Endodermal cell (in vitro differentiated cells): ENCODE results near the gene SUPV3L1. TPM values are rescaled to one million over a fixed set of nuclear protein-coding genes. Genes with fewer than 3 reads are reported as not detected.

Experiments used
- DNase-seq: peaks from one replicate; pipeline ENCODE4 v3.0.0-alpha.2; 2017
- H3K27ac ChIP-seq: 2 replicates; pipeline ENCODE4 v1.5.1; 2013; ENCODE audit warnings: mild to moderate bottlenecking, low read depth, low read length, moderate library complexity
- H3K27me3 ChIP-seq: 2 replicates; pipeline ENCODE4 v1.6.1; 2013; ENCODE audit warnings: mild to moderate bottlenecking, low read length, moderate library complexity; ENCODE audit not compliant: insufficient read depth, control insufficient read depth, poor library complexity, severe bottlenecking
- H3K36me3 ChIP-seq: 2 replicates; pipeline ENCODE4 v1.7.0; 2013; ENCODE audit warnings: mild to moderate bottlenecking, low read length, moderate library complexity; ENCODE audit not compliant: control insufficient read depth, insufficient read depth
- H3K4me1 ChIP-seq: one replicate; pipeline ENCODE4 v1.7.0; 2013; ENCODE audit warnings: low read length; ENCODE audit not compliant: control insufficient read depth, insufficient read depth
- H3K4me3 ChIP-seq: 2 replicates; pipeline ENCODE4 v1.5.1; 2013; ENCODE audit warnings: mild to moderate bottlenecking, low read length, moderate library complexity
- H3K9ac ChIP-seq: 2 replicates; pipeline ENCODE4 v1.6.1; 2013; ENCODE audit warnings: mild to moderate bottlenecking, low read length, moderate library complexity; ENCODE audit not compliant: poor library complexity, severe bottlenecking; ENCODE audit errors: extremely low read depth
- H3K9me3 ChIP-seq: 2 replicates; pipeline ENCODE4 v1.6.1; 2013; ENCODE audit warnings: mild to moderate bottlenecking, low read length, moderate library complexity; ENCODE audit not compliant: control insufficient read depth
- H3K27ac Mint-ChIP-seq: 2 replicates; pipeline ENCODE4 v1.8.0; 2020; ENCODE audit warnings: mixed read lengths
- H3K27me3 Mint-ChIP-seq: 2 replicates; pipeline ENCODE4 v1.8.0; 2021; ENCODE audit warnings: mild to moderate bottlenecking, mixed read lengths; ENCODE audit not compliant: insufficient read depth
- H3K36me3 Mint-ChIP-seq: 2 replicates; pipeline ENCODE4 v1.8.0; 2020; ENCODE audit warnings: low read depth, mixed read lengths
- H3K4me1 Mint-ChIP-seq: 2 replicates; pipeline ENCODE4 v1.8.0; 2020; ENCODE audit warnings: mixed read lengths
- H3K4me3 Mint-ChIP-seq: 2 replicates; pipeline ENCODE4 v1.8.0; 2020; ENCODE audit warnings: mild to moderate bottlenecking, moderate library complexity, mixed read lengths
- H3K9me3 Mint-ChIP-seq: 2 replicates; pipeline ENCODE4 v1.8.0; 2020; ENCODE audit warnings: mild to moderate bottlenecking, mixed read lengths
- CTCF ChIP-seq: fragments of 200-600 bp; sonication (generic); conservative IDR thresholded peaks from 2 replicates; pipeline ENCODE4 v1.5.0; 2021; ENCODE audit warnings: antibody characterized with exemption, mild to moderate bottlenecking
- WGBS, 2 experiments: methylation state at CpG; one replicate each; pipeline versions ENCODE4 v1.1.5 to v1.1.7; 2013; ENCODE audit warnings: missing lambda C conversion rate in 2 of 2, mixed read lengths in 1 of 2; ENCODE audit not compliant: insufficient coverage in 1 of 2, insufficient read length in 1 of 2; 5-methylcytosine and 5-hydroxymethylcytosine counted together
- total RNA-seq, 2 donors: library from RNA; stranded (reverse); fragmentation: NEBNext Ultra II Directional in 1 of 2; extraction: Animal tissue kit (Norgen Biotek cat#: 25700) in 1 of 2; gene quantifications; 2 replicates in 1 of 2; 3 replicates in 1 of 2; pipeline ENCODE4 v1.2.1, GENCODE V29; 2021

The SUPV3L1 gene
- total RNA-seq, 2 donors from 2014 or later: 36.3 to 38.6 TPM

GRCh38 chr10:69217119-69217754, 37.2 kb downstream of the SUPV3L1 start:
- H3K27me3 Mint-ChIP-seq: no peaks in the 10 kb centered on the region
- H3K4me3 Mint-ChIP-seq: no peak overlapping the region
- H3K9ac ChIP-seq: no peak overlapping the region
- H3K4me1 Mint-ChIP-seq: no peaks in the 10 kb centered on the region
- no peak for TF ChIP-seq CTCF
- peaks cover 5% of the 10 kb centered on the region for H3K9me3 Mint-ChIP-seq
- no peaks in the 10 kb centered on the region for H3K27me3 ChIP-seq
- no peaks in the 10 kb centered on the region for H3K36me3 ChIP-seq
- no peaks in the 10 kb centered on the region for H3K4me1 ChIP-seq
- no peak overlapping the region for H3K4me3 ChIP-seq
- no peaks in the 10 kb centered on the region for H3K36me3 Mint-ChIP-seq
- DNase-seq: no peak
- 91 to 93% methylated on average over 4 of the region's 4 CpGs for WGBS, 2 experiments
- no peaks in the 10 kb centered on the region for H3K9me3 ChIP-seq
- H3K27ac Mint-ChIP-seq: no peak overlapping the region
- no peak overlapping the region for H3K27ac ChIP-seq

DNA sequence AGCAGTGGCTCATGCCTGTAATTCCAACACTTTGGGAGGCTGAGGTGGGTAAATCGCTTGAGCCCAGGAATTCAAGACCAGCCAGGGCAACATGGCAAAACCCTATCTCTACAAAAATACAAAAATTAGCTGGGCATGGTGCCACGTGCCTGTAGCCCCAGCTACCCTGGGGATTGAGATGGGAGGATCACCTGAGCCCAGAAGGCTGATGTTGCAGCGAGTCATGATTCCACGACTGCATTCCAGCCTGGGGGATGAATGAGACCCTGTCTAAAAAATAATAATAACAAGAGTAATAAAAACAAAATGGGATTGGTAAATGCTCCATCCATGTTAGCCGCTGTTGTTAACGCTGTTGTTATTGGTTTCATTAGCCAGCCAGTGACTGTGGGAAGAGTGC, 38.8 kb downstream of the SUPV3L1 start:
- TF ChIP-seq CTCF: no peak
- no peak overlapping the region for H3K4me3 ChIP-seq
- H3K27ac Mint-ChIP-seq: no peak overlapping the region
- WGBS, 2 experiments: 93 to 95% methylated on average over 4 to 6 of the region's 6 CpGs
- no peaks in the 10 kb centered on the region for H3K4me1 ChIP-seq
- H3K4me1 Mint-ChIP-seq: peaks cover 5% of the 10 kb centered on the region
- DNase-seq: no peak
- H3K4me3 Mint-ChIP-seq: no peak overlapping the region
- H3K36me3 Mint-ChIP-seq: no peaks in the 10 kb centered on the region
- no peak overlapping the region for H3K27ac ChIP-seq
- H3K9ac ChIP-seq: no peak overlapping the region
- no peaks in the 10 kb centered on the region for H3K9me3 ChIP-seq
- no peaks in the 10 kb centered on the region for H3K27me3 ChIP-seq
- no peaks in the 10 kb centered on the region for H3K36me3 ChIP-seq
- H3K9me3 Mint-ChIP-seq: no peaks in the 10 kb centered on the region
- H3K27me3 Mint-ChIP-seq: no peaks in the 10 kb centered on the region

- Mint-ChIP-seq H3K27me3 (no peaks in the 10 kb centered on the region), H3K36me3 (no peaks in the 10 kb centered on the region), H3K4me3 (no peak within 1 kb of the TSS), H3K9me3 (no peaks in the 10 kb centered on the region), H3K4me1 (peaks cover 5% of the 10 kb centered on the region), H3K27ac (no peak within 1 kb of the TSS)
- H3K4me1 ChIP-seq: no peaks in the 10 kb centered on the region
- H3K9ac ChIP-seq: no peak within 1 kb of the TSS
- 89 to 91% methylated on average over 7 to 8 of the region's 8 CpGs for WGBS, 2 experiments
- H3K27ac ChIP-seq: no peak within 1 kb of the TSS
- TF ChIP-seq CTCF: no peak
- H3K27me3 ChIP-seq: no peaks in the 10 kb centered on the region
- H3K9me3 ChIP-seq: no peaks in the 10 kb centered on the region
- H3K36me3 ChIP-seq: no peaks in the 10 kb centered on the region
- no peak within 1 kb of the TSS for H3K4me3 ChIP-seq
- no peak for DNase-seq
Measured at GRCh38 chr10:69220041-69220451, 40.0 kb downstream of the SUPV3L1 start, which contains the start of gene HKDC1. HKDC1 (plus strand) TSS chr10:69220332; CDS start chr10:69220436, 104 bp downstream.
